Choroid plexus epithelial cell (primary cell): ENCODE measurements around the gene IL1R1.

Source experiments
- DNase-seq: peaks from one replicate; pipeline ENCODE4 v3.0.0-alpha.2; 2010; ENCODE audit warnings: low read depth
- H3K4me3 ChIP-seq: 2 replicates; pipeline ENCODE4 v1.5.1; 2011; ENCODE audit warnings: low read depth, mild to moderate bottlenecking, control low read depth, low read length, moderate library complexity
- TF ChIP-seq, protein P1 (sequence below): conservative IDR thresholded peaks from 2 replicates; pipeline ENCODE4 v1.5.1; 2011; ENCODE audit warnings: low read depth, mild to moderate bottlenecking, control low read depth, inconsistent platforms, low read length, moderate library complexity

The IL1R1 gene, protein sequence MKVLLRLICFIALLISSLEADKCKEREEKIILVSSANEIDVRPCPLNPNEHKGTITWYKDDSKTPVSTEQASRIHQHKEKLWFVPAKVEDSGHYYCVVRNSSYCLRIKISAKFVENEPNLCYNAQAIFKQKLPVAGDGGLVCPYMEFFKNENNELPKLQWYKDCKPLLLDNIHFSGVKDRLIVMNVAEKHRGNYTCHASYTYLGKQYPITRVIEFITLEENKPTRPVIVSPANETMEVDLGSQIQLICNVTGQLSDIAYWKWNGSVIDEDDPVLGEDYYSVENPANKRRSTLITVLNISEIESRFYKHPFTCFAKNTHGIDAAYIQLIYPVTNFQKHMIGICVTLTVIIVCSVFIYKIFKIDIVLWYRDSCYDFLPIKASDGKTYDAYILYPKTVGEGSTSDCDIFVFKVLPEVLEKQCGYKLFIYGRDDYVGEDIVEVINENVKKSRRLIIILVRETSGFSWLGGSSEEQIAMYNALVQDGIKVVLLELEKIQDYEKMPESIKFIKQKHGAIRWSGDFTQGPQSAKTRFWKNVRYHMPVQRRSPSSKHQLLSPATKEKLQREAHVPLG

DNA sequence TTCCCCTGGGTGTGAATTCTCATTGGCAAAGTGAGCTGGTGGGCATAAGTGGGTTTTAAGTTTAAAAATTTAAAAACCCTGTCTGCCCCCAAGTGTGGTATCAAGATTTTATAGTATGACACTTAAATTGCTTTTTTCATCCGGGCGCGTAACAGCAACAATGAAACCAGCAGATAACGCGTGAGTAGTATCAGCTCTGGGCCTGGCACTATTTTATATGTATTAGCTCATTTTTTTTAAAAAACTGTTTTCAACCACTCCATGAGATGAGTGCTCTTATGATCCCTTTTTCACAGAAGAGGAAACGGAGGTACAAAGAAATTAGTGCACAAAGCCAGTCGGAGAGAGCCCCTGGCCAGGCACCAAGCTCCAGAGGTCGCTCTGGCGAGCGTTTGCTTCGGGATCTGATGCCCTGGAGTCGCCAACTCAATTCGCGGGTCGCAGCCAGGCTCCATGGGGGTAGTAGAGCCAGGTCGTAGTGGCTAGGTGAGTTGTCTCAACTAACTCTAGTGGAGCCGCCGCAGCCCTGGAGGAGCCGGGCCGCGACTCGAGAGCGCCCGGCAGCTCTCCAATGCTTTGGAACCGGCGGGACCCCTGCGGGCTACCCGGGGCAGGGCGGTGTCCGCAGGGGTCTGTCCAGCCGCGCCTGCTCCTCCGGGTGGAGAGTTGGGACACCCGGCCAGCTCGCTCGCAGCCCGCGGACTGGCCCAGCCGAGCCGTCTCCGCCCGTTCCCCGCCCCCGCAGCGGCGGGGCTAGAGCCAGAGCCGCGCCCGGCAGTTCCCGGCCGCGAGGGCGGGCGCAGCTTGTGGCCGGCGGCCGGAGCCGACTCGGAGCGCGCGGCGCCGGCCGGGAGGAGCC lies at the start of gene IL1R1:
Gene IL1R1 (plus strand): TSS at position 777 of the 859 bp plus-strand sequence. CDS start 14,979 bp downstream, outside the sequence.
- DNase-seq, result peak; percentile 89
- H3K4me3 ChIP-seq, result peak within 1 kb of the TSS; percentile 86
- TF ChIP-seq, protein P1, sequence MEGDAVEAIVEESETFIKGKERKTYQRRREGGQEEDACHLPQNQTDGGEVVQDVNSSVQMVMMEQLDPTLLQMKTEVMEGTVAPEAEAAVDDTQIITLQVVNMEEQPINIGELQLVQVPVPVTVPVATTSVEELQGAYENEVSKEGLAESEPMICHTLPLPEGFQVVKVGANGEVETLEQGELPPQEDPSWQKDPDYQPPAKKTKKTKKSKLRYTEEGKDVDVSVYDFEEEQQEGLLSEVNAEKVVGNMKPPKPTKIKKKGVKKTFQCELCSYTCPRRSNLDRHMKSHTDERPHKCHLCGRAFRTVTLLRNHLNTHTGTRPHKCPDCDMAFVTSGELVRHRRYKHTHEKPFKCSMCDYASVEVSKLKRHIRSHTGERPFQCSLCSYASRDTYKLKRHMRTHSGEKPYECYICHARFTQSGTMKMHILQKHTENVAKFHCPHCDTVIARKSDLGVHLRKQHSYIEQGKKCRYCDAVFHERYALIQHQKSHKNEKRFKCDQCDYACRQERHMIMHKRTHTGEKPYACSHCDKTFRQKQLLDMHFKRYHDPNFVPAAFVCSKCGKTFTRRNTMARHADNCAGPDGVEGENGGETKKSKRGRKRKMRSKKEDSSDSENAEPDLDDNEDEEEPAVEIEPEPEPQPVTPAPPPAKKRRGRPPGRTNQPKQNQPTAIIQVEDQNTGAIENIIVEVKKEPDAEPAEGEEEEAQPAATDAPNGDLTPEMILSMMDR, result no peak

DNA sequence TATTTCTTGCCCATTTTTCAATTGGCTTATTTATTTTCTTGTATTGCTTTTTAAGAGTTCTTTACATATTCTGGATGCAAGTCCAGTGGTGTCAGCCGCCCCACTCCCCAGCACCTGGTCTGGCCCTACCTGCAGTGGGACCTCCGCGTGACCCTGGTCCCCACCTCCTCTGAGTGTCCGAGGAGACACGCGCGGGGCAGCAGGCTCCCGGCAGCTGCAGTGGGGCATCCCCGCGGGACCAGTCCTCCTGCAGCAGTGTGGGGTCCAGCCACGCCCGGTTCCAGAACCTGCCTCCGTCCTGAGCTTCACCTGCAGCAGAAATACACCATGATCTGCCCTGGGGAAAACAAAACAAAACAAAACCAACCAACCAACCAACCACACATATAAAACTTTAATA lies 48.9 kb upstream of the IL1R1 start:
- DNase-seq, result no peak
- TF ChIP-seq, protein P1, result no peak
- no peak overlapping the region for H3K4me3 ChIP-seq

DNA sequence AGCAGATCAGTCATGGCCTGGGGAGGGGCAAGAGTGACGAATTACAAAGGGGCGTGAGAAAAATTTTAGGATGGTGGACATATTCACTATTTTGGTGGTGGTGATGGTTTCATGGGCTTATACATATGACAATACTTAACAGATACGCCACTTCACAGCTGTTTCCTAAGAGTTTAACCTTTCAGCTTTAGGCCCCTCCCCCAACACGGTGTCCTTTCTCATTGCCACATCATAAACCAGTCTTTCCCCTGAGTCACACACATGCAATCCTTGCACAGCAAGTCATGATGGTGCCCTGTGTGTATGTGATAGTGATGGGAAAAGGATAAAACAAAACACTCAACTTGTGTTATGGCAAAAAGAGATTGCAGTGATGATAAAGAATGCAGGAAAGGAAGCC lies 47.6 kb upstream of the IL1R1 start:
- no peak overlapping the region for H3K4me3 ChIP-seq
- peak; percentile 95 for DNase-seq
- TF ChIP-seq, protein P1, result no peak

DNA sequence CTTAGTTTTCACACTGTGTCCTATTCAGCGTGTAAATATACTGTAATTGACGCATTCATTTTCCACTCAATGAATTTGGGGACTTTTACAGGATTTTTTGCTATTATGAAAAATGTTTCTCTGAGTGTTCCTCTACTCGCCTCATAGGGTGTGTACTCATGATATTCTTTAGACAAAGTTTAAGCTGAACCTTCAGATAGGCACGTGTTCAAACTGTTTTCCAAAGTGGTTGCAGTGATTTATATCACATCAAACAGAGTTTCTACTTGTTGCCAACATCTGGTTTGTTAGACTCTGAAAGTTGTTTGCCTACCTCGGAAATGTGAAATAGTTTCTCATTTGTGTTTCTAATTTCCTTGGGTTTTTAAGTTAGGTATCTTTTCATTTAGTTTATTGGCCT lies 46.4 kb upstream of the IL1R1 start:
- TF ChIP-seq, protein P1, result no peak
- no peak overlapping the region for H3K4me3 ChIP-seq
- no peak for DNase-seq

DNA sequence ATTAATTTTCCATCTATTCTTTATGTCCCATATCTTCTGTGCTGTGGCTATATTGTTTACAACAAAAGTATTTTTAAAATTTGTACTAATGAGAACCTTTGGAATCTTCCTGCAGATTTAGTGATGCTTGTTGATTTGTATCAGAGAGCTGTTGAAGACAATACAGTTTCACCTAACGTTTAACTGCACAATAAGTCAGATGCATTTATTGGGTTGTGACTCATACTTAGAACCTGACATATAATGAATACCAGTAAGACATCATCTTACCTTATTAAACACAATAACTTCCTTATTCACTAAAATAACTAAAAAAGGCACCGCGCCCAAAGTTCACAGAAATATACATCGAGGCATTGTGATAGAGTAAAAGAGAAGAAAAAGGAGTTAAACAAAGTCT lies 43.8 kb upstream of the IL1R1 start:
- DNase-seq, result no peak
- no peak overlapping the region for H3K4me3 ChIP-seq
- TF ChIP-seq, protein P1, result no peak

DNA sequence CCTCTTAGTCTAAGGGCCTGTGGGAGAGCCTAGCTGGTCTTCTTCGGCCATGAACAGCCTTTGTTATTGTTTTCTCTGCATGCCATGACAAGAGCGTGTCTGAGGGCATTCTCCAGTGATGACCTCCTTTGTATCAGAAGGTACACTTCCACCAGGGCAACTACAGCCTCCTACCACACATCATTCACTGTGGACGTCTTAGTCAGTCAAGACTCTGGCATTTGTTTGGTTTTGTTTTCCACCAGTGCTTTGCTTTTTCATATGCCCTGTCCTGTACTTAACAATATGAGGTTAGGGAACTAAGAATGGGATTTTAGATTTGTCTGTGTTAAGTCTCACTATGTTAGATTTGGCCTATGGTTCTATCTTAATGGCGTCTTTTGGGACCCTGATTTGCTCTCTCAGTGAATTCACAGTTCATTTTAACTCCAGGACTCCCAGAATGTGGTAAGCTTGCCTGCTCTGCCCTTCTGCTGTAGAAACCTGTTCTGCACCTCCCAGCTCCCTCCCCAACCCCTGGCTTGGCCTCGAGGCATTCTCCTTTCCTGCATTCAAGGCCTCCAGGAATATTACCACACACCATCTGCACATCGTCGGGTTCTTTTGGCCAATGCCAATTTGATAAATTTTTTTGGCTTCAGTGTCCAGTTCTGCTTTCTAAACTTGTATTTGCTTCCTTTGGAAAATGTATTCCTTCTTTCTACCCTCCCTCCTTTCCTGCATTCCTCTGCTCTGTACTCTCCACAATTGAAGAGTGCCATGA lies 42.8 kb upstream of the IL1R1 start:
- H3K4me3 ChIP-seq, result no peak overlapping the region
- TF ChIP-seq, protein P1, result no peak
- DNase-seq, result no peak
